Upper lobe of left lung (tissue), 6 donors: ENCODE measurements around the gene PPIL1. TPM values are rescaled to one million over a fixed set of nuclear protein-coding genes. Genes with fewer than 3 reads are reported as not detected.
A peak's percentile ranks its signal among the peaks of the same experiment; 100 is the strongest.

ENCODE experiments used
- ATAC-seq, 2 donors: fragments of 200-7000 bp; cut with Tn5 transposase; one replicate each; pipeline ENCODE4 v1.9.1; 2022; ENCODE audit warnings: mild to moderate bottlenecking in 2 of 2, moderate library complexity in 2 of 2; ENCODE audit not compliant: low FRiP score in 2 of 2
- DNase-seq, 2 donors: peaks; one replicate each; pipeline ENCODE4 v3.0.0-alpha.2; 2019 to 2020
- H3K27ac ChIP-seq, 4 donors: fragments of 200-600 bp; sonication (generic); one replicate each; pipeline ENCODE4 v1.5.1; 2016 to 2019
- H3K27me3 ChIP-seq, 4 donors: fragments of 200-600 bp; sonication (generic); one replicate each; pipeline ENCODE4 v1.5.1; 2017 to 2019
- H3K36me3 ChIP-seq, 4 donors: fragments of 200-600 bp; sonication (generic); one replicate each; pipeline ENCODE4 v1.5.1; 2016 to 2019
- H3K4me1 ChIP-seq, 4 donors: fragments of 200-600 bp; sonication (generic); one replicate each; pipeline ENCODE4 v1.5.1; 2018 to 2019
- H3K4me3 ChIP-seq, 4 donors: fragments of 200-600 bp; sonication (generic); one replicate each; pipeline ENCODE4 v1.5.1; 2017 to 2019; ENCODE audit warnings: mild to moderate bottlenecking in 2 of 4, moderate library complexity in 1 of 4
- H3K9me3 ChIP-seq, 4 donors: fragments of 200-600 bp; sonication (generic); one replicate each; pipeline ENCODE4 v1.5.1; 2018 to 2019
- EP300 ChIP-seq, 4 donors: sonication (generic); formaldehyde crosslinking; IDR thresholded peaks; one replicate each; pipeline ENCODE4 v1.5.1; 2017; ENCODE audit warnings: antibody characterized with exemption in 4 of 4, control low read depth in 2 of 4
- POLR2A ChIP-seq, 4 donors: fragments of 450-650 bp; IDR thresholded peaks; one replicate each; pipeline ENCODE4 v1.5.1; 2016 to 2017; ENCODE audit warnings: antibody characterized with exemption in 4 of 4, mild to moderate bottlenecking in 2 of 4
- POLR2AphosphoS5 ChIP-seq, 2 donors: sonication (generic); formaldehyde crosslinking; IDR thresholded peaks; one replicate each; pipeline ENCODE4 v1.5.1; 2017; ENCODE audit warnings: antibody characterized with exemption in 2 of 2
- WGBS, 2 donors: methylation state at CpG; one replicate each; pipeline ENCODE4 v1.1.5; 2017 to 2018; 5-methylcytosine and 5-hydroxymethylcytosine counted together
- total RNA-seq, 6 donors: library from RNA; depleted of rRNA in 4 of 6; stranded (reverse); fragments of >200 nt in 4 of 6; gene quantifications; one replicate each; pipeline versions ENCODE4 v1.1.0 to v1.2.1, GENCODE V29; 2016 to 2021
- TF ChIP-seq, protein P1 (sequence below), 6 experiments: fragments of 450-650 bp in 4 of 6; fragments of 200-600 bp in 2 of 6; sonication (generic) in 2 of 6; IDR thresholded peaks; one replicate each; pipeline ENCODE4 v1.5.1; 2016 to 2019; ENCODE audit warnings: antibody characterized with exemption in 6 of 6
- donor health status: DM: no; HTN: no; CAD: no; lungs with moderate emphysema.
- donor health status: DM: no; HTN: yes; CAD: no; lungs with severe emphysema.

PPIL1 gene
- total RNA-seq, 6 donors from 2014 or later = 2.2 to 21.7 (median 11.9) TPM

DNA sequence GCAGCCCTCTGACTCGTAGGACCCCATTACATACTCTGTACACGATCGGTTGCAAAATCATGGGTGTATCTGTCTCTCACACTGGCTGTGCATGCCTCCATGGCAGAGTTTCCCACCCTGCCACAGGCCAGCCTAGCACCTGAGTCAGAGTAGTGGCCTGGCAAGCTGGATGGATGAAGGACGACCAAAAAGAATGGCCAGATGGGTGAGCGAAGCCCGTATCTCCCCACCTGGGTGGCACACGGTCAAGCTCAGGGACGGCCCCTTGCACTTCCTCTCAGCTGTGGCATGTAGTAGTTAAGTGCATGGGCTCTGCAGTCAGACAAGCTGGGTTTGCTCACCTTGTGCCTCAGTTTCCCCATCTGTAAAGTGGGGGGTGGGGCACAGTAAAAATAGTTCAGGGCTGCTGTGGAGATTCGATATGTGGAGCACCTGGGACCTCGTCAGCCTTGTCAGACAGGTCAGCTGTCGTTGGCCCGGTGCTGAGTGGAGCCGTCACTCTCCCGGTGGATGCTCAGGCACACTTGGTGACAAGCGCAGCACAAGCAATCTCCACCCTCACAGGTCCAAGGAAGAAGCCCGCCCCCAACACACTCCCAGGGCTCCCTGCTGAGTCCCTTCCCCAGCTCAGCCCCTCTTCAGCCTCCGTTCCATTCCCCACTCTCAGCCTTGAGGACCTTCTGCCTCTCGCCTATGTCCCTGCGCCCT lies 47.9 kb downstream of the PPIL1 start:
- TF ChIP-seq EP300 (IDR thresholded peaks at IDR 0.05) (no peak), POLR2A (IDR thresholded peaks at IDR 0.05) (no peak), POLR2AphosphoS5 (IDR thresholded peaks at IDR 0.05) (no peak)
- TF ChIP-seq, protein P1, sequence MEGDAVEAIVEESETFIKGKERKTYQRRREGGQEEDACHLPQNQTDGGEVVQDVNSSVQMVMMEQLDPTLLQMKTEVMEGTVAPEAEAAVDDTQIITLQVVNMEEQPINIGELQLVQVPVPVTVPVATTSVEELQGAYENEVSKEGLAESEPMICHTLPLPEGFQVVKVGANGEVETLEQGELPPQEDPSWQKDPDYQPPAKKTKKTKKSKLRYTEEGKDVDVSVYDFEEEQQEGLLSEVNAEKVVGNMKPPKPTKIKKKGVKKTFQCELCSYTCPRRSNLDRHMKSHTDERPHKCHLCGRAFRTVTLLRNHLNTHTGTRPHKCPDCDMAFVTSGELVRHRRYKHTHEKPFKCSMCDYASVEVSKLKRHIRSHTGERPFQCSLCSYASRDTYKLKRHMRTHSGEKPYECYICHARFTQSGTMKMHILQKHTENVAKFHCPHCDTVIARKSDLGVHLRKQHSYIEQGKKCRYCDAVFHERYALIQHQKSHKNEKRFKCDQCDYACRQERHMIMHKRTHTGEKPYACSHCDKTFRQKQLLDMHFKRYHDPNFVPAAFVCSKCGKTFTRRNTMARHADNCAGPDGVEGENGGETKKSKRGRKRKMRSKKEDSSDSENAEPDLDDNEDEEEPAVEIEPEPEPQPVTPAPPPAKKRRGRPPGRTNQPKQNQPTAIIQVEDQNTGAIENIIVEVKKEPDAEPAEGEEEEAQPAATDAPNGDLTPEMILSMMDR (IDR thresholded peaks at IDR 0.05) = no peak
- H3K36me3 ChIP-seq = no peaks in the 10 kb centered on the region
- H3K27ac ChIP-seq = peak overlapping the region in 3 of 4 donors; percentile 35 to 68 (median 35)
- ATAC-seq = no peak
- no peak for DNase-seq
- no peaks in the 10 kb centered on the region for H3K9me3 ChIP-seq
- 78 to 80% methylated on average over 19 of the region's 19 CpGs for WGBS, 2 donors
- no peak overlapping the region for H3K4me3 ChIP-seq
- H3K27me3 ChIP-seq = no peaks in the 10 kb centered on the region
- peaks cover 9 to 23% (median 14%) of the 10 kb centered on the region in 4 donors for H3K4me1 ChIP-seq

DNA sequence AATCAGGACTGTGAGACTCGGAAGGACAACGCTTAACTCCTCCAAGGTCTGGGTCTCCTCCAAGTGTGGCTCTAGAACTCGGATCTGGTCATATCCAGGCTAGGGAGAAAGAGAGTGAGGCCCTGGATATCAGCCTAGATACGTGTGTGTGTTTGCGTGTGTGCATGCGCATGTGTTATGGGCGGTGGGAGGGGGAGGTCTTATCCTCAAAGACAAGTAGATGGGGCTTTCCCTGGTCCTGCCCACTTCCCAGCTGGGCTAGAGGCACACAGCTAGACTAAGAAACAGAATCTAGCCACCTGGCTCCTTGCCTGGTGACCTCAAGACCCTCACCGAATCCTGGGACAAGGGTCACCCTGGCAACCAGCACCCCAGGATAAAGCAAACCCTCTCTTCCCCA lies 48.6 kb downstream of the PPIL1 start:
- H3K36me3 ChIP-seq = no peaks in the 10 kb centered on the region
- H3K4me1 ChIP-seq = peaks cover 9 to 23% (median 14%) of the 10 kb centered on the region in 4 donors
- no peak overlapping the region for H3K4me3 ChIP-seq
- no peak overlapping the region for H3K27ac ChIP-seq
- H3K9me3 ChIP-seq = no peaks in the 10 kb centered on the region
- no peak for TF ChIP-seq POLR2AphosphoS5 (IDR thresholded peaks at IDR 0.05)
- no peak for TF ChIP-seq EP300 (IDR thresholded peaks at IDR 0.05)
- TF ChIP-seq, protein P1 (IDR thresholded peaks at IDR 0.05) = no peak
- TF ChIP-seq POLR2A (IDR thresholded peaks at IDR 0.05) = no peak
- 91 to 94% methylated on average over 8 of the region's 8 CpGs for WGBS, 2 donors
- no peak for DNase-seq
- ATAC-seq = no peak
- H3K27me3 ChIP-seq = no peaks in the 10 kb centered on the region

DNA sequence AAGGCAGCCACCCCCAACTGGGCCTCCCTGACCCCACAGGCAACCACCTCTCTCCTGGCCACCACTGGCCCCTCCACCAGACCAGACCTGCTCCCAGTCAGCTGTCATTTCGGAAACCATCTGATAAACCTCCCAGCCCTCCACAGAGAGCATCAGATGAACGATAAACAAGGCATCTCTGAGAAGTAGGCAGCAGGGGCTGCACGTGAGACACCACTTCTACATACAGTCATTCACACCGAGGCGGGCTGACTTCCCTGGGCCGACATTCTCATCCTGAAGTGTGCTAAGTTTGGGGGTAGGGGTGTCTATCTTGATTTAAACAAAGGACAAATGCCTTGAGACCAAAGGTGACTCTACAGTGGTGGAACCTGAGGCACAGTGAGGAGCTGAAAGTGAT lies 49.2 kb downstream of the PPIL1 start:
- no peak for DNase-seq
- no peak overlapping the region for H3K4me3 ChIP-seq
- H3K27ac ChIP-seq = no peak overlapping the region
- H3K27me3 ChIP-seq = no peaks in the 10 kb centered on the region
- no peak for ATAC-seq
- peaks cover 9 to 21% (median 14%) of the 10 kb centered on the region in 4 donors for H3K4me1 ChIP-seq
- 92 to 95% methylated on average over 6 of the region's 6 CpGs for whole genome bisulfite sequencing, 2 donors
- no peaks in the 10 kb centered on the region for H3K36me3 ChIP-seq
- no peaks in the 10 kb centered on the region for H3K9me3 ChIP-seq
- TF ChIP-seq POLR2A (IDR thresholded peaks at IDR 0.05) (no peak), POLR2AphosphoS5 (IDR thresholded peaks at IDR 0.05) (no peak), EP300 (IDR thresholded peaks at IDR 0.05) (no peak)
- TF ChIP-seq, protein P1 (IDR thresholded peaks at IDR 0.05) = no peak

DNA sequence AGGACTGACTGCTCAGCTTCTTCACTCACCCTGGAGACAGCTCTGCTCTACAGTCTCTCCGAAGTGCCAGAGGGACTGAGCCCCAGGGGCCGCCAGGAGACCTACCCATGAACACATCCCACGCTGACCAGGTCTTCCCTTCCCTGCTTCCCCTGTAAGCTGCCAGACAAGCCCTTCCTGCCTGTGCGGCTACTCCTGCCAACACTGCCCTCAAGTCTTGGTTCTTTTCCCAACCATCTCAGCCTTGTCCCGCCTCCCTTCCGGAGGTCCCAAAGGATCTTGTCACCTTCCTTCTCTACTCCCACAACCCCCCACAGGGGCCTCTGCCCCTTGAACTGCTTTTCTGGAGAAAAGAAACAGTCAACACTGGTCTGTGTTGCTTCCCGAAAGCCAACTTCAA lies 50.4 kb downstream of the PPIL1 start:
- H3K4me3 ChIP-seq = no peak overlapping the region
- no peaks in the 10 kb centered on the region for H3K27me3 ChIP-seq
- no peaks in the 10 kb centered on the region for H3K9me3 ChIP-seq
- no peak for DNase-seq
- WGBS, 2 donors = 62 to 73% methylated on average over 7 of the region's 7 CpGs
- H3K4me1 ChIP-seq = peaks cover 9 to 14% (median 10%) of the 10 kb centered on the region in 4 donors
- no peak for ATAC-seq
- no peak for TF ChIP-seq EP300 (IDR thresholded peaks at IDR 0.05)
- TF ChIP-seq POLR2A (IDR thresholded peaks at IDR 0.05) = no peak
- TF ChIP-seq, protein P1 (IDR thresholded peaks at IDR 0.05) = no peak
- no peak for TF ChIP-seq POLR2AphosphoS5 (IDR thresholded peaks at IDR 0.05)
- no peaks in the 10 kb centered on the region for H3K36me3 ChIP-seq
- H3K27ac ChIP-seq = peak overlapping the region in 2 of 4 donors; percentile 2 to 52
